Stimulated activated memory B cell treated with anti-CD40 and anti-IgM and Interleukin-4, amounts not matched to agents 10 μg/mL and 1 μg/mL and 100 μg/mL, for 72 hours (primary cell): ENCODE measurements around the gene CD81.

ENCODE experiments used
- ATAC-seq: fragments of 150-1000 bp; cut with Tn5 transposase; 2 replicates; pipeline ENCODE4 v1.10.0; 2021
- H3K27ac Mint-ChIP-seq: one replicate; pipeline ENCODE4 v1.8.0; 2022; ENCODE audit warnings: mild to moderate bottlenecking, mixed read lengths
- H3K27me3 Mint-ChIP-seq: one replicate; pipeline ENCODE4 v1.8.0; 2022; ENCODE audit warnings: mixed read lengths
- H3K36me3 Mint-ChIP-seq: one replicate; pipeline ENCODE4 v1.8.0; 2022; ENCODE audit warnings: mixed read lengths
- H3K4me1 Mint-ChIP-seq: one replicate; pipeline ENCODE4 v1.8.0; 2022; ENCODE audit warnings: mixed read lengths
- H3K4me3 Mint-ChIP-seq: one replicate; pipeline ENCODE4 v1.8.0; 2022; ENCODE audit warnings: mild to moderate bottlenecking, moderate library complexity, mixed read lengths
- H3K9me3 Mint-ChIP-seq: one replicate; pipeline ENCODE4 v1.8.0; 2022; ENCODE audit warnings: mixed read lengths

Gene CD81

DNA sequence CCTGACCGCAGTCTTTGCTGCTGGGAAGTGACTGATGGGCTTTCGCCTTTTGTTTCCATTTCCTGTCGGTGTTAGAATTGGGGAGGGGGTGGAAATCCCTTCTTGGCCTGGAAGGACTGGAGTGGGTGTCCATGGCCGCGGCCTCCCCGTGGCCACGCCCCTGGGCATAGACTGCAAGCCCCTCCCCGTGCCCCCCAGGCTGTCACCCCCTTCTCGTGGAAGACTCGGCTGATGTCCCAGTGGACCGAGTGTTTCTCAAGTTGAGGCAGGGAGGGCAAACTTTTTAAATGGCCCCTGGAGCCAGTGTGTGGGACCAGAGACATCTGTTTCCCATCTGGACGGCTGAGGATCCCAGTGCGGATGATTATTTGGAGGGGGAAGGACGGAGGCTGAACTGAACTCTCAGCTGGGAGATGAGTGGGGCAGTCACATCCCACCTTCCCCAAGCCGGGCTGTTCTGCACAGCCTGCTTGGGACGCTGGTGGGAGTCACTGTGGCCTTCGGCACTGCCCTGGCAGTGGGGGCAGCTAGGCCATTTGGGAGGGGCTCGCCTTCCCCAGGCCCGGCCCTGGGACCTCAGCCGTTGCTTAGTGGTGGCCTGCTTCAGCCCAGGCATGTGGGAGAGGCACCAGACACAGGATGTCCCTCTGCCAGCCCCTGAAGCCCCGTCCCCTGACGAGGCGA lies 1.6 kb downstream of the CD81 start:
- H3K27ac Mint-ChIP-seq: peak overlapping the region; percentile 91
- ATAC-seq: no peak
- peaks cover 64% of the 10 kb centered on the region for H3K4me1 Mint-ChIP-seq
- no peaks in the 10 kb centered on the region for H3K36me3 Mint-ChIP-seq
- H3K9me3 Mint-ChIP-seq: no peaks in the 10 kb centered on the region
- no peaks in the 10 kb centered on the region for H3K27me3 Mint-ChIP-seq
- peak overlapping the region; percentile 88 for H3K4me3 Mint-ChIP-seq

DNA sequence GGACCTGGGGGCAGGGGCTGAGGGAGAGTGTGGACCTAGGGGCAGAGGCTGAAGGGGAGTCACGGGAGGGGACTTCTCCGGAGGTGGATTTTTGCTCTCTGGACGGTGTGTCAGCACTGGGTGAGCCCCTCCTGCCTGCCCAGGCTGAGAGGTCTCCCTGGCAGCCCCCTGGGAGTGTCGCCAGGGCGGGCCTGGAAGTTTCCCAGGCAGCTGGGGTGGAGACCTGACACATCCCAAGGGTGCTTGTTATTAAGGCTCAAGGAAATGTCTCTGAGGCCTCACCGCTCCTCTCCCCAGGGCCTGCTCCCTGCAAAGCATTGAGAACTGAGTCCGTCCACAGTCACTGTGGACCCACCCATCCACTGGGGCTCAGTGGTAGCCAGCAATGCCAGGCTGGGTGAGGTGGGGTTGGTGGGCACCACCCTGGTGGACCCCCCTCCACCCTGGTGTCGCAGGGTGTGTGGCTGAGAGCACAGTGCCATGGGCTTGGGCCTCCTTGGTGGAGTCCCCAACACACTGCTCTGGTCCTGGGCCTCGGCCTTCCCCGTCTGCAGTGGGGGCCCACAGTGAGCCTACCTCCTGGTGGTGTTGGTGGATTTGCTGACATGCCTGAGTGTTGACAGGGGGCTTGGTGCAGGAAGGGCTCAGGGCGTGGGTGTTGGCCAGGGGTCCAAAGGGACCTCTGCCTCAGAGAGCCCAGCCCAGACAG lies 2.5 kb downstream of the CD81 start:
- Mint-ChIP-seq H3K4me1 (peaks cover 74% of the 10 kb centered on the region), H3K9me3 (no peaks in the 10 kb centered on the region)
- ATAC-seq: no peak

DNA sequence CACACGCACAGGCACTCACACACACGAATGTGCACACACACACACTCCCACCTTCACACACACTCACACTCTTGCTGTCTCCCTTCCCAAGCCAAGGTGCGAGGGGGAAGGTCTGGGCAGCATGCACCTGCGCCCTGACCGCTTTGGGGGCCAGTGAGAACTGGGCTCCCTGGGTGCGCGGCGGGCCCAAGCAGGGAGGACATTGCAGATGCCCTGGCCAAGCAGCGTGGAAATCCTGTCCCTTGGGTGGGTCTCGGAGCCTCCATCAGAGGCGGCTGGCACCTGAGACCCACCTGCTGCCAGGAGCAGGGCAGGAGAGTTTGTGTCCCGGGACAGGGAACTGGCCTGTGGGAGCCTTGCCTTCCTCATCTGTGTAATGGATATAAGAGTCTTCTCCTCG lies 3.3 kb downstream of the CD81 start:
- Mint-ChIP-seq H3K4me3 (peak overlapping the region; percentile 69), H3K36me3 (no peaks in the 10 kb centered on the region), H3K4me1 (peaks cover 81% of the 10 kb centered on the region), H3K27ac (peak overlapping the region; percentile 91), H3K9me3 (no peaks in the 10 kb centered on the region), H3K27me3 (no peaks in the 10 kb centered on the region)
- no peak for ATAC-seq

More for the DNA sequence above, 2.5 kb downstream of the CD81 start:
- Mint-ChIP-seq H3K27me3 (no peaks in the 10 kb centered on the region), H3K36me3 (no peaks in the 10 kb centered on the region), H3K4me3 (peak overlapping the region; percentile 69), H3K27ac (peak overlapping the region; percentile 91)

DNA sequence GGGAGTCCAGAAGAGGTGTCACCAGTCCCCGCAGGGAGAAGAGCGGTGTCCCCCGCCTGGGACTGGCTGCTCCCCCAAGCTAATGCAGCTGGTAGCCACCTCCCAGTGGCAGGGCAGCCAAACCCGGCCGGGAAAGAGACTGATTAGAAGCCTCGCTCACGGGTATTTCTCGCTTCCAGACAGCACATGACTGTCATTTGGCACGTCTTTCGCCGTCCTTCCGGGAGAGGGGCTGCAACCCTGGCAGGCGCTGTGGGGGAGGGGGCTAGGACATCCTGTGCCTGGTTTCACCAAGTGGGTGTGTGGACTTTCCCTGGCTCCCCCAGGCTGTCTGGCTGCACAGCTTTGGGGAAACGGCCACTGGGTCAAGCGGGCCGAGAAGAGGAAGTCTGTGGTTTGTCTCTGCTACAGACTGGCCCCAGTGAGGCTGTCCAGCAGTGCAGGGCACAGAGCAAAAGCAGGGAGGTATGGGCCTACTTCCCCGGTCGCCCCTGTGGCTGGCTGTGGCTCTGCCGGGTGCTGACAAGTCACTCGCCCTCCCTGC lies 3.8 kb downstream of the CD81 start:
- Mint-ChIP-seq H3K9me3 (no peaks in the 10 kb centered on the region), H3K4me3 (peak overlapping the region; percentile 69), H3K4me1 (peaks cover 86% of the 10 kb centered on the region), H3K27me3 (no peaks in the 10 kb centered on the region), H3K36me3 (no peaks in the 10 kb centered on the region), H3K27ac (peak overlapping the region; percentile 91)
- ATAC-seq: peak; percentile 0

DNA sequence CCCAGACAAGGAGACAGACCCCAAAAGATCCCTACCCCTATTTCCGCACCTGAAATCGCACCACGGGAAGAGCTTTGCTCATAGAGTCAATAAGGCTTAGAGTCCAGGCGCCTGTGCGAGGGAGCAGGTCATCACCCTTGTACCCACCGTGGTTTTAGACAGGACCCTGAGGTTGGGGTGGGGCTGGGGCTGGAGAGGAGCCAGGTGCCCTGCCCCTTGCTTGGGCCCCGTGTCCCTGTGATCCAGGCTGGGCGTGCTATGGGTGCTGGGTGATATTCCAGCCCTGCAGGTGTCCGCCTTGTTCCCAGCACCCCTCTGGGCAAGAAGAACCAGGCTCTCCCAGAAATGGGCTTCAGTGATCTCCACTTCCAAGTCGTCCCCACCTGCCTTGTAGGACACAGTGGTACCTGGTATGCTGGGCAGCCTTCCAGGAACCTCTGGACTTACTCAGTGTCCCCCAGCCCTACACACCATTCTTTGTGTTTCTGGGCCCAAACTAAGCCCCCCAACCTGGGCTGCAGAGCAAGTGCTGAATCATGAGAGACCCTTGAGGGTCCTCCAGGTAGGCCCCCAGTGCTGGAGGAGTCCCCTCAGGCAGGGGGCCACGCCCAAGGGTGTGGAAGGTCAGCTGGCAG lies 4.5 kb downstream of the CD81 start:
- H3K27ac Mint-ChIP-seq: peak overlapping the region; percentile 91
- H3K36me3 Mint-ChIP-seq: no peaks in the 10 kb centered on the region
- no peaks in the 10 kb centered on the region for H3K27me3 Mint-ChIP-seq
- ATAC-seq: no peak
- peak overlapping the region; percentile 69 for H3K4me3 Mint-ChIP-seq
- H3K4me1 Mint-ChIP-seq: peaks cover 89% of the 10 kb centered on the region
- H3K9me3 Mint-ChIP-seq: no peaks in the 10 kb centered on the region

DNA sequence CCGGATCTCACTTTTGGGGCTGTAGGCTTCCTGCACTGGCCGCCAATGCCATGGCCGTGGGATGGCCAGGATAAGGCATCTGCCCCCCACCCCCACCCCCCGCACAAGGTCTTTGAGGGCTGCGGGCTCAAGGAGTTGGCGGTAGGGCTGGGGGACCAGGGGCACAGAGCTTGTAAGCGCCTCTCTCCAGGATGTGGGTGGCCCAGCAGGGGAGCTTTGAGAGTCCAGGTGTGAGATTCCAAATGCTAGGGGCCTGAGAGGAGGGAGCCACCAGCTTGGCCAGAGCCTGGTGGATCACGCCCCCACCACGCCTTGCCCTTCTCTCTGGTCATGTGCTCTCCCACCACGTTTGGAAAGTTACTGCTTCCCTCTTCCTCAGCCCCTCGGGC lies 5.0 kb downstream of the CD81 start:
- H3K27ac Mint-ChIP-seq: peak overlapping the region; percentile 91
- no peaks in the 10 kb centered on the region for H3K9me3 Mint-ChIP-seq
- H3K36me3 Mint-ChIP-seq: no peaks in the 10 kb centered on the region
- no peak for ATAC-seq
- H3K27me3 Mint-ChIP-seq: no peaks in the 10 kb centered on the region
- H3K4me3 Mint-ChIP-seq: no peak overlapping the region
- peaks cover 92% of the 10 kb centered on the region for H3K4me1 Mint-ChIP-seq

DNA sequence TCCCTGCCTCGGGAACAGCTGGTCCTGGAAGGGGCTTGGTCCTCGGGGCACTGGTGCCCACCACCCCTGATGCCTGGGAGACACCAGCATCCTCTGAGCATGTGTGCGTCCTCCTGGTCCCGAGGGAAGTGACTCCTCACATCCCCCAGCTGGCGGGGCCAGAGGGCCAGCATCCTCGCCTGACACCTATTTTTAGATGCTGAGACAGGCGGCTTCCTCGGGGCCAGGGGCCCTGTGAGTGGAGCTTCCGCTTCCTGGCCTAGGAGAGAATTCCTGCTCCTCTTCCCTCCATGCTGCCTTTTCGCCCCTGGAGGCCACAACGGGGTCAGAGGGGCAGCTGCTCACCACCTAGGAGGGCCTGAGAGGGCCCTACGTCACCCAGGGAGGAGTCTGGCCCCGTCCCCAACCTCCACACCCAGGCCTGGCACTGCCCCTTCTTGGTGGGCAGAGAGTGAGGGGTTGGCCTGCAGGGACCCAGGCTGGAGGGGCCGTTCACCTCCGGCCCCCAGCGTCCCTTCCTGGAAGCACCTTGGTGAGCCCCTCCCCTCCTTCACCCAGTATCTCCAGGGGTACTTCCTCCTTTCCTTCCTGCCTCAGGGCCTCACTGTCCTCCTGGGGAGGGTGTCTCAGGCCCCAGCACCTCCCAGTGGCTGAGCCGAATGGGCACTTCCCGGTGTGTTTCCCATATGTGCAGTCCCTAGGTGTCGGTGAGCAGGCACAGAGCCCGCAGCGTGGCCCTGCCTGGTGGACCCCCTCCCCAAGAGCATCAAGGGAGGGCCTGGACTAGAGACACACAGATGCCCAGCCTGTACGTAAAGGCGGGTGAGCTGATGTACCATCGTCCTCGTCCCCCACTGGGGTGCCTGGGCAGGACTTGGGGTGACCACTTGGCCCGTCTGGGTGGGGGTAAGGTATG lies 6.1 kb downstream of the CD81 start:
- Mint-ChIP-seq H3K4me1 (peaks cover 97% of the 10 kb centered on the region), H3K27me3 (no peaks in the 10 kb centered on the region), H3K36me3 (no peaks in the 10 kb centered on the region), H3K4me3 (peak overlapping the region; percentile 79), H3K9me3 (no peaks in the 10 kb centered on the region), H3K27ac (peak overlapping the region; percentile 91)
- no peak for ATAC-seq

DNA sequence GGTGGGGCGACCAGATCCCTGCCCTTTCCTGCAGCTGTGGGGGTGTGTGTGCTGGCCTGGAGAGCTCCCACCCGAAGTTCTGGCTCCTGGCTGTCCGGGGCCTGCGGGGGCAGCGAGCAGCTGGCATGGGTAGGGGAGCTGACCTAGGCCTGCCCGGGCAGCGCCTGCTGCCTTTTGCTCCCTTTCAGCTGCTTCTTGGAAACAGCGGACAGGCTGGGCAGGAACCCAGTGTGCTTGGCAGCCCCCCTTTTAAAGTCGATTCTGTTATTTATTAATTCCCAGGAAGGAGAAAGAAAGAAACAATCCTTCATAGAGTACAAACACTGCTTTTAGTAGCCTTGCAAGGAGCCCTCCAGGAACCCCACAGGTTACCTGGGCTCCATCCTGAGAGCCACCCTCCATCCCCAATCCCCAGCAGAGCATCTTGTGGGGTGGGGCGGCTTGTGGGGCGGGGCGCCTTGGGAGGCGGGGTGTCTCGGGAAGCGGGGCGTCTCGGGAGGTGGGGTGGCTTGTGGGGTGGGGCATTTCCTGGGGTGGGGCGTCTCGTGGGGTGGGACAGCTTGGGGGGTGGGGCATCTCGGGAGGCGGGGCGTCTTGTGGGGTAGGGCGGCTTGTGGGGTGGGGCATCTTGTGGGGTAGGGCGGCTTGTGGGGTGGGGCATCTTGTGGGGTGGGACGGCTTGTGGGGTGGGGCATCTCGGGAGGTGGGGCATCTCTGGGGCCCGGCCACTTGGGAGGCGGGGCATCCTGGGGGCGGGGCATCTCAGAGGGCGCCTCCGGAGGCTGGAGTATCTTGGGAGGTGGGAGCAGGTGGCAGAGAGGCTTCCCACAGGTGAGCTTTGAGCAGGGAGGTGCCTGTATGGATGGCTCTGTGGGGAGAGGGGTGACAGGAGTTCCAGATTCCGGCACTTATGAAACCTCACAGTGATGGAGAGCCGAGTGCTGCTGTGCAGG lies 7.0 kb downstream of the CD81 start:
- H3K9me3 Mint-ChIP-seq: no peaks in the 10 kb centered on the region
- peak overlapping the region; percentile 91 for H3K27ac Mint-ChIP-seq
- H3K27me3 Mint-ChIP-seq: no peaks in the 10 kb centered on the region
- H3K4me3 Mint-ChIP-seq: peak overlapping the region; percentile 86
- H3K36me3 Mint-ChIP-seq: no peaks in the 10 kb centered on the region
- H3K4me1 Mint-ChIP-seq: peaks cover 95% of the 10 kb centered on the region
- ATAC-seq: peak; percentile 62

DNA sequence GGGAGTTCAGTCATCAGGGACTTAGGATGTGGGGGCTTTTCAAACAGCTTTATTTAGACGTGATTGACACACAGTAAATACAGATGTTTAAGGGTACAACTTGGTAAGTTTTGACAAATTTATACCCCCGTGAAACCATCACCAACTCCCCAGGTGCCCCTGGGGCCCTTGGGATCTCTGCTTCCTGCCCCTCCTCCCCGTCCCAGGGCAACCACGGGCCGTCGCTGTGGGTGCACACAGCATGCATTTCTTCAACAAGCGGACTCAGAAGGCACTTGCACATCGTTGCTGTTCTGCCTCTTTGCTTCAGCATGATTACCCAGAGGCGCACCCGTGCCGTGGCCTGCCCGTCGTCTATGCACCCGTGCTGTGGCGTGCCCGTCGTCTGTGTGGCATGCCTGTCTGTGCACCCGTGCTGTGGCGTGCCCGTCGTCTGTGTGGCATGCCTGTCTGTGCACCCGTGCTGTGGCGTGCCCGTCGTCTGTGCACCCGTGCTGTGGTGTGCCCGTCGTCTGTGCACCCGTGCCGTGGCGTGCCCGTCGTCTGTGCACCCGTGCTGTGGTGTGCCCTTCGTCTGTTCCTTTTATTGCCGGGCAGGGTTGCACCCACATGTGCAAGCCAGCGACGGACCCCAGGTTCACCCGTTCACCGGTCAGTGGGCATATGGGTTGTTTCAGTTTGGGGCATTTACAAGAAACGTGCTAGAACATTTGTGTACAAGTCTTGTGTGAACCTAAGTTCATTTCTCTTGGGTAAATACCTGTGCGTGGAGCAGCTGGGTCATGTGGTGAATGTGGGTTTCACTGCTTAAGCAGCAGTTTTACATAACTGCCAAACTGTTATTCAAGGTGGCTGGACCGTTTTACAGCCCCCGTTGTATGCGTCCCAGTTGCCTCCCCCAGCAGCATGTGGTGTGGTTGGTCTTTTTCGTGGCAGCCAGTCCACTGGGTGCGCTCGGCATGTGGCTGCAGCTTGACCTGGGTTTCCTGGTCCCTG lies 8.3 kb downstream of the CD81 start:
- ATAC-seq: peak; percentile 76
- H3K4me3 Mint-ChIP-seq: peak overlapping the region; percentile 86
- H3K9me3 Mint-ChIP-seq: no peaks in the 10 kb centered on the region
- no peaks in the 10 kb centered on the region for H3K27me3 Mint-ChIP-seq
- H3K4me1 Mint-ChIP-seq: peaks cover 95% of the 10 kb centered on the region
- peaks cover 4% of the 10 kb centered on the region for H3K36me3 Mint-ChIP-seq
- H3K27ac Mint-ChIP-seq: peak overlapping the region; percentile 91

DNA sequence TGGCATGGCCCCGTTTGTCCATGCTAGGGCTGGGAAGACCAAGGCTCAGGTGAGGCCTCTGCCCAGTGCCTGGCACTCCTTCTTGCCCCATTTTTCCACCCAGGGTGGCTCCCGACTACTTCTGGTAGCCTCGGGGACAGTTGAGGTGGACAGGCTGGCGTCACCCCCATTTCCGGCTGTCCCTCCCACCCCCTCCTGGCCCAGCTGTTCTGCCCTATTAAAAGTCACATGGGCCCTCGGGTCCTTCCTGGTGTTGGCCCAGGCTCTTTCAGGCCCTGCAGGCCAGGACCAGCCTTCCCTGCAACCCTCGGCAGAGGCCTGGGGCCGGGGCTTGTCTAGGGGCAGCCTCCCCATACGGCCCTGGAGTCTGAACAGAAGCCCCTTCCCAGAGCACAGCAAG lies 9.5 kb downstream of the CD81 start:
- H3K27ac Mint-ChIP-seq: peak overlapping the region; percentile 91
- H3K4me3 Mint-ChIP-seq: peak overlapping the region; percentile 86
- ATAC-seq: no peak
- H3K9me3 Mint-ChIP-seq: no peaks in the 10 kb centered on the region
- H3K27me3 Mint-ChIP-seq: no peaks in the 10 kb centered on the region
- H3K36me3 Mint-ChIP-seq: peaks cover 7% of the 10 kb centered on the region
- H3K4me1 Mint-ChIP-seq: peaks cover 95% of the 10 kb centered on the region

DNA sequence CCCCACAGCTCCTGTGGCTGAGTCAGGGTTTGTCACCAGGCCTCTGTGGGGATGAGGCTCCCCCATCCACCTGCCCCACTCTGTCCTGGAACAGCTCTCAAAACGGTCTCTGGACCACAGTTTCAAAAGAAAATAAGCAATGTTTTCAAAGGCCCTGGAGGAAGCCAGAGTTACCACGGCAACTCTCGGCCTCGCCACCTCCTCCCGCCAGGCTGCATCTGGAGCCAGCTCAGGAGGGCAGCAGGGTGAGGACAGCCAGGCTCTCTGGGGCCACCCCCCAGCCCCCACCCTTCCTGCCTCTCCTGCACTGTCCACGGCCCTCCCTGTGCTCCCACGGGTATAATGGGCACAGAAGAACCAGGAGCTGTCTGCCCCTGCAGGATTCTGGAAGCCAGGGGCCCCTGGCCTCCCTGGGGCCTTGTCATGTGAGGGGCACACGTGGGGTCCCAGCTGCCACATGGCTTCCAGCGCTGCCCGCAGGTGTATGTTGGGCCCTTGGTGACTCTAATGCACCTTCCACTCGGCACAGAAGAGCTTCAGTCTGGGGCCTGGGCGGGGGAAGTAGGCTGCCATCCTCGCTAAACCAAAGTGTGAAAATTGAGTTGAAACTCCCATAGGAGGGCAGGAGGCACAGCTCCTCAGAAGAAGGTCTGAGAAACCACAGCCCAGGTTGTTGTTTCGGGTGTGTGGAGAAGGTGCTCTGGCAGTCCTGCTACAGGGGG lies 10.3 kb downstream of the CD81 start:
- peak overlapping the region; percentile 86 for H3K4me3 Mint-ChIP-seq
- H3K36me3 Mint-ChIP-seq: peaks cover 11% of the 10 kb centered on the region
- no peak for ATAC-seq
- no peaks in the 10 kb centered on the region for H3K9me3 Mint-ChIP-seq
- no peaks in the 10 kb centered on the region for H3K27me3 Mint-ChIP-seq
- H3K4me1 Mint-ChIP-seq: peaks cover 95% of the 10 kb centered on the region
- peak overlapping the region; percentile 91 for H3K27ac Mint-ChIP-seq
